Right ventricle myocardium inferior (tissue), 1 donor: ENCODE results near the gene ZFP36L2. TPM values are rescaled to one million over a fixed set of nuclear protein-coding genes. Genes with fewer than 3 reads are reported as not detected.
A peak's percentile ranks its signal among the peaks of the same experiment; 100 is the strongest.

ENCODE experiments used
- ATAC-seq: fragments of 200-7000 bp; cut with Tn5 transposase; one replicate; pipeline ENCODE4 v1.9.1; 2020; ENCODE audit warnings: mild to moderate bottlenecking, moderate library complexity
- DNase-seq: peaks from one replicate; pipeline ENCODE4 v3.0.0; 2021; ENCODE audit errors: missing footprints
- intact Hi-C: fragments of 100-400 bp; cut with DNase I; formaldehyde crosslinking; loops from one replicate; pipeline ENCODE4 v1.11.0; 2022
- total RNA-seq: library from RNA; stranded (reverse); fragmentation: NEBNext Ultra II Directional; extraction: Animal tissue kit (Norgen Biotek cat#: 25700); gene quantifications from one replicate; pipeline ENCODE4 v1.2.1, GENCODE V29; 2021
- donor health status: DM: no; HTN: yes; CAD: no; lungs with severe emphysema.

ZFP36L2 gene
- total RNA-seq, 1 donor from 2014 or later: 51.1 TPM

- no peak for ATAC-seq
These were observed 8.9 kb downstream of the ZFP36L2 start for GRCh38 chr2:43217228-43218154.

GRCh38 chr2:43216629-43217028 lies 9.8 kb downstream of the ZFP36L2 start:
- DNase-seq (no peak), ATAC-seq (no peak)
- intact Hi-C loops: loop anchor here (5.0 kb wide), 2 partner anchors 39 to 59 kb away; no protein-coding TSS in a partner anchor

More at GRCh38 chr2:43217228-43218154, 8.9 kb downstream of the ZFP36L2 start:
- intact Hi-C loops: loop anchor here (2.0 to 5.0 kb wide), 3 partner anchors 40 to 87 kb away; no protein-coding TSS in a partner anchor
- DNase-seq: no peak

- intact Hi-C loops: loop anchor here (5.0 kb wide), 2 partner anchors 38 to 58 kb away; no protein-coding TSS in a partner anchor
- no peak for DNase-seq
- ATAC-seq: no peak
These were observed 10.6 kb downstream of the ZFP36L2 start for GRCh38 chr2:43215673-43216255.

- no peak for DNase-seq
- ATAC-seq: no peak
- intact Hi-C loops: no loop called here
These were observed 12.2 kb downstream of the ZFP36L2 start for GRCh38 chr2:43214253-43214652.

- peak; percentile 70 for DNase-seq
- intact Hi-C loops: no loop called here
- ATAC-seq: peak; percentile 30
These were observed 13.5 kb downstream of the ZFP36L2 start for GRCh38 chr2:43212931-43213330.

GRCh38 chr2:43212216-43212835 lies 14.1 kb downstream of the ZFP36L2 start:
- peak; percentile 65 for DNase-seq
- ATAC-seq: peak; percentile 7
- intact Hi-C loops: no loop called here

- intact Hi-C loops: no loop called here
- ATAC-seq: peak; percentile 82
- peak; percentile 81 for DNase-seq
These were observed 15.7 kb downstream of the ZFP36L2 start for GRCh38 chr2:43210467-43211303.

GRCh38 chr2:43210125-43210466 lies 16.3 kb downstream of the ZFP36L2 start:
- intact Hi-C loops: no loop called here
- no peak for ATAC-seq
- DNase-seq: peak; percentile 50

- intact Hi-C loops: no loop called here
- ATAC-seq (no peak), DNase-seq (peak; percentile 53)
These were observed 17.1 kb downstream of the ZFP36L2 start for GRCh38 chr2:43209204-43209717.

- no peak for ATAC-seq
- no peak for DNase-seq
- intact Hi-C loops: no loop called here
These were observed 18.7 kb downstream of the ZFP36L2 start for GRCh38 chr2:43207553-43208300.

- ATAC-seq (no peak), DNase-seq (no peak)
- intact Hi-C loops: no loop called here
These were observed 19.8 kb downstream of the ZFP36L2 start for GRCh38 chr2:43206602-43207001.

- no peak for DNase-seq
- ATAC-seq: no peak
- intact Hi-C loops: no loop called here
These were observed 23.0 kb downstream of the ZFP36L2 start for GRCh38 chr2:43203373-43203772.

GRCh38 chr2:43202289-43202688 lies 24.1 kb downstream of the ZFP36L2 start:
- intact Hi-C loops: no loop called here
- DNase-seq: no peak

GRCh38 chr2:43201497-43201896 lies 24.9 kb downstream of the ZFP36L2 start:
- intact Hi-C loops: no loop called here
- ATAC-seq (no peak), DNase-seq (no peak)

More at GRCh38 chr2:43202289-43202688, 24.1 kb downstream of the ZFP36L2 start:
- no peak for ATAC-seq

GRCh38 chr2:43201016-43201415 lies 25.4 kb downstream of the ZFP36L2 start:
- ATAC-seq (no peak), DNase-seq (no peak)
- intact Hi-C loops: no loop called here

- intact Hi-C loops: no loop called here
- DNase-seq (no peak), ATAC-seq (no peak)
These were observed 26.6 kb downstream of the ZFP36L2 start for GRCh38 chr2:43199492-43200488.

- DNase-seq (no peak), ATAC-seq (no peak)
- intact Hi-C loops: no loop called here
These were observed 28.1 kb downstream of the ZFP36L2 start for GRCh38 chr2:43198263-43198662.
